Measurements from ENCODE around the gene NDEL1.
"Not testable (repeated sequence)": the region's sequence is repeated elsewhere in the genome, so short reads cannot be mapped to it uniquely, and the experiment has no call there.

The NDEL1 gene

DNA sequence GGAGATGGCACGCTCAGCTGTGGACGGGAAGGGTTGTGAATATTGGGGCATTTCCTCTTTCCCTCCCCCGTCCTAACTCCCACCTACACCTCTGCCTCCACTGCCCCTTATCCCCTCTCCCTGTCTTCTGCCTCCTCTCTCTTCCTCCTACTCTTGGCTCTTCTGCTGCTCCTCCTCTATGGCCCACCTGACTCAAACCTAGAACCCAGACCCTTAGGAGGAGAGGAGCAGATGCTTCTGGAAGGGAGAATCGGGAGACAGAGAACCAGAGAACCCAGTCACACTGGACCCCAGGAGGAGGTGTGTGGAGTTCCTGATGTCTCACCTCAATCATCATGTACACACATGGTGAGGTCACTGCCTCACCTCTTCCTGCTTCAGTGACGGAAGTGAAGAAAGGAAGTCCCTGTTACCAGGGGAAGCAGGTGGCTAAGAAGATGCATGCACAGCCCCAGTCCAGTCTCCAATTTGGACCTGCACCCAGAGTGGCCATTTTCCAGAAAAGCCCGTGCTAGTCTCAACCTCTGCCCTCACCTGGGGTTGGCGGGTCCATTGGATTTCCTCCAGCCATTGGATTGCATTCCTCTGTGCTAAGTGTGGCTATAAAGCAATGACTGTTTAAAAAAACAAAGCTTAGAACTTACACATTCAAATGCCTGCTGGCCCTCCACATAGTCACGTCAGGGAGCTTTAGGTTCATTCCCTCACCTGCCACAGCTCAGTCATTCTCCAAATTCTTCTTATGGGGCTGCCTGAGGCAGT is 42.0 kb upstream of the NDEL1 start:
- no peak overlapping the region for H3K4me3 ChIP-seq (replicated peaks; ENCODE audit: low read depth, low read length)
- TF ChIP-seq, protein P1, sequence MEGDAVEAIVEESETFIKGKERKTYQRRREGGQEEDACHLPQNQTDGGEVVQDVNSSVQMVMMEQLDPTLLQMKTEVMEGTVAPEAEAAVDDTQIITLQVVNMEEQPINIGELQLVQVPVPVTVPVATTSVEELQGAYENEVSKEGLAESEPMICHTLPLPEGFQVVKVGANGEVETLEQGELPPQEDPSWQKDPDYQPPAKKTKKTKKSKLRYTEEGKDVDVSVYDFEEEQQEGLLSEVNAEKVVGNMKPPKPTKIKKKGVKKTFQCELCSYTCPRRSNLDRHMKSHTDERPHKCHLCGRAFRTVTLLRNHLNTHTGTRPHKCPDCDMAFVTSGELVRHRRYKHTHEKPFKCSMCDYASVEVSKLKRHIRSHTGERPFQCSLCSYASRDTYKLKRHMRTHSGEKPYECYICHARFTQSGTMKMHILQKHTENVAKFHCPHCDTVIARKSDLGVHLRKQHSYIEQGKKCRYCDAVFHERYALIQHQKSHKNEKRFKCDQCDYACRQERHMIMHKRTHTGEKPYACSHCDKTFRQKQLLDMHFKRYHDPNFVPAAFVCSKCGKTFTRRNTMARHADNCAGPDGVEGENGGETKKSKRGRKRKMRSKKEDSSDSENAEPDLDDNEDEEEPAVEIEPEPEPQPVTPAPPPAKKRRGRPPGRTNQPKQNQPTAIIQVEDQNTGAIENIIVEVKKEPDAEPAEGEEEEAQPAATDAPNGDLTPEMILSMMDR (IDR thresholded peaks at IDR 0.05; ENCODE audit: low read depth, low read length, missing control alignments): no peak
- DNase-seq (ENCODE audit: extremely low read depth, low read depth): no peak

DNA sequence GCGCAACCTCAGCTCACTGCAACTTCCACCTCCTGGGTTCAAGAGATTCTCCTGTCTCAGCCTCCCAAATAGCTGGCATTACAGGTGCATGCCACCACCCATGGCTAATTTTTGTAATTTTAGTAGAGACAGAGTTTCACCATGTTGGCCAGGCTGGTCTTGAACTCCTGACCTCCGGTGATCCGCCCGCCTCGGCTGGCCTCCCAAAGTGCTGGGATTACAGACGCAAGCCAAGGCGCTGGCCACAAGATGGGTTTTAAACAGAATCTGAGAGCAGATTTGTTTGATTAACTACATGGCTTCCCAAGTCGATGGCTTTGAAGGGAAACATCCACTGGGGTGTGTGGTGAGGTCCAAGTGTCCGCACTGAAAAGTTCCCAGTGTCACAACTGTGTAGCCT is 41.2 kb upstream of the NDEL1 start:
- DNase-seq (ENCODE audit: extremely low read depth, low read depth); H3K4me3 ChIP-seq (replicated peaks; ENCODE audit: low read depth, low read length): not testable (repeated sequence)

DNA sequence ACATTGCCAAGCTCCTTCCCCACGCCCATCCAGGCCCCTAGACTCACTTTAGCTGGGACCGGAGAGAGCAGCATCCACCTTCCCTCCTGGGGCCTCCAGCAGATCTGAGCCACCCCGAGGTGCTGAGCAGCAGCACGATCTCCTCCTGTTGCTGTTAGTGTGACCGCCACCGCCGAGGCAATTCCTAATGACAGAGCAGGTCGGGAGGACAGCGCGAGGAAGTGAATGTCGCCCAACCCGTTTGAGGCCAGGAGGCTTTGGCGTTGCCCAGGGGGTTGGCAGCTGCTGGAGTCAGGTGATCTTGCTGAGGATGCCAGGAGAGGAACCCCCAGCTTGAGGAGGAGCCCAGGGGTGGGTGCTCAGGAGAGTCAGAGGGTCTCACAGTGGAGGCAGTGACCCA is 38.0 kb upstream of the NDEL1 start, which contains the start of gene RNF222:
Gene RNF222, minus strand, starts transcription at position 192 of the 400 bp plus-strand sequence. CDS start 4,366 bp downstream, outside the sequence.
- TF ChIP-seq, protein P1 (IDR thresholded peaks at IDR 0.05; ENCODE audit: low read depth, low read length, missing control alignments): no peak

DNA sequence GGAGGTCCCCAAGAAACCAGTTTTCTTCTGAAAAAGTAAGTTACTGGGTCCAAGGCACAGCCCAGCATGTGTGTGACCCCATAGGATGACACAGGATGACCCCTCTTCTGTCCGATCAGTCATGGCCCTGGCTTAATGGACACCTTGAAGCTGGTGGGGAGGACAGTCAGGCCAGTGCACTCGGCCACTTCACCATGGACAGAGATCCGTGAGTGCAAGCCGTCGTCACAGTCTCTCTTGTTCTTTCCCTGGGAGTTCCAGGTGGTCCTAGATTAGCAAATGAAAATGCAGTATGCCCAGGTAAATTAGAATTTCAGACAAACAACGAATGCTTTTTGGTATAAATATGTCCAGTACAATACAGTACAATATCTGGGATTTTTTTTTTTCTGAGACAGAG is 36.7 kb upstream of the NDEL1 start:
- TF ChIP-seq, protein P1 (IDR thresholded peaks at IDR 0.05; ENCODE audit: low read depth, low read length, missing control alignments): no peak
- no peak overlapping the region for H3K4me3 ChIP-seq (replicated peaks; ENCODE audit: low read depth, low read length)
- DNase-seq (ENCODE audit: extremely low read depth, low read depth): no peak

More for the DNA sequence above, 38.0 kb upstream of the NDEL1 start, which contains the start of gene RNF222:
- H3K4me3 ChIP-seq (replicated peaks; ENCODE audit: low read depth, low read length): no peak within 1 kb of the TSS
- DNase-seq (ENCODE audit: extremely low read depth, low read depth): no peak

DNA sequence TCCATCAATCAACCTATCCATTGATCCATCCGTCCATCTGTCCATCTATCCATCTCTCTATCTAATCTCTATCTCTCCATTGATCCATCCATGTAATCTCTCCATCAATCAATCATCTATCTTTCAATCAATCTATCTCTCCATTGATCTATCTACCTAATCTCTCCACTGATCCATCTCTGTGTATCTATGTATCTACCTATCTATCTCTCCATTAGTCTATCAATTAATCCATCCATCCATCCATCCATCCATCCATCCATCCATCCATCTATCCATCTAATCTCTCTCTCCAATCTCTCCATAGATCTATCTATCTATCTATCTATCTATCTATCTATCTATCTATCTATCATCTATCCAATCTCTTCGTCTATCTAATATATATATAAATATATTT is 34.6 kb upstream of the NDEL1 start:
- no peak overlapping the region for H3K4me3 ChIP-seq (replicated peaks; ENCODE audit: low read depth, low read length)
- TF ChIP-seq, protein P1 (IDR thresholded peaks at IDR 0.05; ENCODE audit: low read depth, low read length, missing control alignments): no peak
- DNase-seq (ENCODE audit: extremely low read depth, low read depth): no peak

DNA sequence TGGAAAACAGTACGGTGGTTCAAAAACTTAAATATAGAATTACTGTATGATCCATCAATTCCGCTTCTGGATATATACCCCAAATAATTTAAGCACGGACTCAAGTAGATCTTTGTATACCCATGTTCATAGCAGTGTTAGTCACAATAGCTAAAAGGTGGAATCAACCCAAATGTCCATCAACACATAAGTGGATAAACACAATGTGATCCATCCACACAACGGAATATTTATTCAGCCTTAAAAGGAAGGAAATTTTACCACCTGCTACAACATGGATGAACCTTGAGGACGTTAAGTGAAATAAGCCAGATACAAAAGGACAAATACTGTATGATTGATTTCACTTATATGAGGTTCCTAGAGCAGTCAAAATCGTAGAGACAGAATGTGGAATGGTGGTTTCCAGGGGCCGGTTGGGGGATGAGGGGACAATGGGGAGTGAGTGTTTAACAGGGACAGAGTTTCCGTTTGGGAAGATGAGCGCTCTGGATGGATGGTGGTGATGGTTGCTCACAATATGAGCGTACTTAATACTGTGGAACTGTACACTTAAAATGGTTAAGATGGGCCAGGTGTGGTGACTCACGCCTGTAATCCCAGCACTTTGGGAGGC is 32.7 kb upstream of the NDEL1 start:
- DNase-seq (ENCODE audit: extremely low read depth, low read depth): no peak
- no peak overlapping the region for H3K4me3 ChIP-seq (replicated peaks; ENCODE audit: low read depth, low read length)
- TF ChIP-seq, protein P1 (IDR thresholded peaks at IDR 0.05; ENCODE audit: low read depth, low read length, missing control alignments): no peak

DNA sequence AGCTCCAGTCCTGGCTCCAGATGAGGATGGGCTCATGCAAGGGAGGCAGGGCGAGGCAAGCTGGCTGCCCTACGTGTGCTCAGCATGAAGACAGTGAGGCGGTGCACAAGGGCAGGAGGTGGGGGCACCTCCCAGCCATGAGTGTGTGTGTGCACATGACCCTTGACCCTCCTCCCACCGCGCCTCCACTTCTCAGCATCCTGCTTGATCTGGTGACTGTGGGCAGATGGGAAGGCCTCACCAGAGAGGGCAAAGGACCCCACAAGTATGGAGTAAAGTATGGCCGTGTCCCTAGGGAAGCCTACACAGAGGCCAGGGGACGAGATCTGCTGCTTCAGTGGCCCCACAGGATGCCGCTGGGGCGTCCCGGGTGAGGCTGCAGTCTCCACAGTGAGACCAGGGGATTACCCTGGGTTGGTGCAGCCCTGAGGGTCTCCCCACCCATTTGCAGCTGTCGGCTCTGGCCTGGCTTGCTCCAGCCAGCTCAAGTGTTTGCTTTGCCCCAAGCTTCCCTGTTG is 30.1 kb upstream of the NDEL1 start:
- no peak overlapping the region for H3K4me3 ChIP-seq (replicated peaks; ENCODE audit: low read depth, low read length)
- TF ChIP-seq, protein P1 (IDR thresholded peaks at IDR 0.05; ENCODE audit: low read depth, low read length, missing control alignments): no peak
- no peak for DNase-seq (ENCODE audit: extremely low read depth, low read depth)

Data from HFF-Myc (cell line).